GM21825 (cell line): Measurements from ENCODE around the gene NXF1.
A peak's percentile ranks its signal among the peaks of the same experiment; 100 is the strongest.
"Not testable (repeated sequence)": the region's sequence is repeated elsewhere in the genome, so short reads cannot be mapped to it uniquely, and the experiment has no call there.

ENCODE experiments used
- ATAC-seq: cut with Tn5 transposase; IDR thresholded peaks from one replicate; pipeline ENCODE4 v1.9.1; 2021; ENCODE audit warnings: mild to moderate bottlenecking, moderate library complexity; ENCODE audit not compliant: unreplicated experiment

NXF1 gene

DNA sequence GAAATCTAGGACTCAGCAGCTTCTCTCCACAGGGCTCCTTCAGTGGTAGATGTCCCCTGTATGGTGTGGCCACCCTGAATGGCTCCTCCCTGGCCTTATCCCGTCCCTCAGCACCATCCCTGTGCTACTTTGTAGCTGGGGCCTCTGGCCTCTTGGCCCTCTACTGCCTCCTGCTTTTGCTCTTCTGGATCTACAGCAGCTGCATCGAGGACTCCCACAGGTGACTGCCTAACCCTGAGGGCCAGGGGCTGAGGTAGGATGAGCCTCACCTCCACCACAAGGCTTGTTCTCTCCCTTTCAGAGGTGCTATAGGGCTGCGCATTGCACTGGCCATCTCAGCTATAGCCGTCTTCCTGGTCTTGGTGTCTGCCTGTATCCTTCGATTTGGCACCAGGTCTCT lies 16.2 kb downstream of the NXF1 start:
- no peak for ATAC-seq

DNA sequence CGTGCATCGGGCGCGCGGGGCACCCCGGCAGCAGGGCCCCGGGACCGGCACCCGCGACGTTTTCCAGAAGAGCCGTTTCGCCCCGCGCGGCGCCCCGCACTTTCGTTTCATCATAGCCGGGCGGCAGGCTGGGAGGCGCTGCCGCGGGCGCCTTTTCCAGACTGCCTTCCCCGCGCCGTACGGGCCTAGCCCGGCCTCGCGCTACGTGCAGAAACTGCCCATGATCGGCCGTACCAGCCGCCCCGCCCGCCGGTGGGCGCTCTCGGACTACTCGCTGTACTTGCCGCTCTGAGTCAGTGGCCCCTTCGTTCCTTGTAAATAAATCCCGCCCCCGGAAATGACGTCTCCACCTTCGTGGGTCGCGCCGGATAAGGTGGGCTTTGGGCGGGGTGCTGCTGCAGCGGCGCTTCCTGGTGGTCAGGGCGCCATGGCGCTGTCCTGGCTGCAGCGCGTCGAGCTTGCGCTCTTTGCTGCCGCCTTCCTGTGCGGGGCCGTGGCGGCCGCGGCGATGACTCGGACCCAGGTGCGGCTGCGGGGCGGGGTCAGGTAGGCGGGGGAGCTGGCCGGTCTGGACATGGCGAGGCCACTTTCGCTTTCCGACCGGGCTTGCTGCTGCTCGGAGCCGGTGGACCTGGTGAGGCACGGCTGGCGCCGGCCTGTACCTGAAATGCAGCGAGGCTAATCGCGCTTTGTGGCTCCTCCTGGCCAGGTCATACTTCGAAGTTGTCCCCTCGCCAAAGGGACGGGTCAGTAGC lies 18.1 kb downstream of the NXF1 start, which contains the start of gene TMEM179B:
Gene TMEM179B, plus strand, starts transcription at position 398 of the 755 bp plus-strand sequence. Its CDS starts 30 bp downstream, at position 428.
- ATAC-seq: peak; percentile 62

DNA sequence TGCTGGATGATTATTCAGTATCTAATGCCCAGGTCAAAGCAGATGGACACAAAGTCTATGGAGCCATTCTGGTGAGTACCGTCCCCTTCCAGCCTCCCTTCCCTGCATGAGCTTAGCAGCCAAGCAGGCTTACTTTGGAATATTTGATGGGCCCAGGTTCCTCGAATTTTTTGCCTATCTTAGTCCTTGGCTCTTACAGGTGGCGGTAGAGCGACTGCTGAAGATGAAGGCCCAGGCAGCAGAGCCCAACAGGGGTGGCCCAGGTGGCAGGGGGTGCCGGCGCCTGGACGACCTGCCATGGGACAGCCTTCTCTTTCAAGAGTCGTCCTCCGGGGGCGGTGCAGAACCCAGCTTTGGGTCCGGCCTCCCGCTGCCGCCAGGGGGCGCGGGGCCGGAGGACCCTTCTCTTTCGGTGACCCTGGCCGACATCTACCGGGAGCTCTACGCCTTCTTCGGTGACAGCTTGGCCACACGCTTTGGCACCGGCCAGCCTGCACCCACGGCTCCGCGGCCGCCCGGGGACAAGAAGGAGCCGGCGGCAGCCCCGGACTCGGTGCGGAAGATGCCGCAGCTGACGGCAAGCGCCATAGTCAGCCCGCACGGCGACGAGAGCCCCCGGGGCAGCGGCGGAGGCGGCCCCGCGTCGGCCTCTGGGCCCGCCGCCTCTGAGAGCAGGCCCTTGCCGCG lies 18.8 kb downstream of the NXF1 start:
- ATAC-seq: peak; percentile 59

- no peak for ATAC-seq
Measured at GRCh38 chr11:62782753-62783152, 22.5 kb downstream of the NXF1 start.

- no peak for ATAC-seq
Measured at GRCh38 chr11:62778441-62778840, 26.8 kb downstream of the NXF1 start.

GRCh38 chr11:62777389-62777788 lies 27.9 kb downstream of the NXF1 start:
- no peak for ATAC-seq

DNA sequence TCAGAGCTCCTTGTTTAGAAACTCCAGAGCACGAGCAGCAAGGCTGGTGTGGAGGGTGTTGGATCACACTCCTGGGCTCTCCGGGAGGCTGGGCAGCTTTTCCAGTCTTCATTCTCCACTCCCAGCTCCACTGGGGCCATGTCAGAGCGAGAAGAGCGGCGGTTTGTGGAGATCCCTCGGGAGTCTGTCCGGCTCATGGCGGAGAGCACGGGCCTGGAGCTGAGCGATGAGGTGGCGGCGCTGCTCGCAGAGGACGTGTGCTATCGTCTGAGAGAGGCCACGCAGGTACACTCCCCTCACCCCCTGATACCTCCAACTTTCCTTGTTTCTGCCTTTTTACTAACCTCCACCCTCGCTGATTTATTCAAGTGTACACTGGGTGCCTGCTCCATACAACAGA lies 29.6 kb downstream of the NXF1 start:
- no peak for ATAC-seq

- ATAC-seq: no peak
Measured at GRCh38 chr11:62774407-62774806, 30.8 kb downstream of the NXF1 start.

DNA sequence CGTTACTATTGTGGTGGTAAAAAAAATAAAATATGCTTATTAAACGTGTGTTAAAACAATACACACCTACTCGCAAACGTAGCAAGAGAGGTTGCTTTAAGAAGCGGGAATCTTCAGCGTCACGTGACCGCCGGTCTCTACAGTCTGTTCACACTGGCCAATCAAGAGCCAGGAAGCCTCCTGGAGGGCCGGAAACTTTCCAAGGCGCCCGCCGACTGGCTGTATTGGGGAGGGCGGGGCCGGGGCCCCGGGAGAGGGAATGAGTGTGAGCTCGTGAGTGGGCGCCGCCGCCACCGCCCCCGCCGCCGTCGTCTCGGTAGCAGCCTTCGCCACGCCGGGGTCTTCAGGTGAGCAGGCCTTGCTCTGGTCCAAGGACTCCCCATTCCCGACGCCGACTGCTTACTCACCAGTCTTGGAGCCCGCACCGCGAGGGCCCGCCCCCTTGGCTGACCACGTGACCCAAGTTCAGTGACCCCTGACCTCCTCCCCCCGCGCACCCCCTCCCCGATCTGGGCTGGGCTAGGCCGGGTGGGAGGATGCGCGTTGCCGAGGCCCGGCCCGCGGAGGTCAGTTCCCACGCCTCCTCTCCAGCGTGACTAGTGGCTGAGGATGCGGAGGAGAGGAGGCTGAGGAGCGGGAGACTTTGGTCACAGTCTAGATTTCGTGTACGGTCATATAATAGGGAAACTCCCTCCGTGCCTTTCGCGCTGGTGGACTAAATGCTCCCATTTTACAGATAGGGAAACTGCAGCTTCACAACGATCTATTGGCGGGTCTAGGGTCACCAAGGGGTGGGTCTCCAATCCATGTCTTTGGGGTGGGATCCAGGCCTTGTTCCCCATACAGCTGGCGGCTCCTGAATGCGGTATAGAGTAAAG lies 33.9 kb downstream of the NXF1 start, which contains the start of gene TAF6L:
Gene TAF6L, plus strand, starts transcription at position 253 of the 878 bp plus-strand sequence. CDS start 4,388 bp downstream, outside the sequence.
- ATAC-seq: peak; percentile 74

GRCh38 chr11:62770778-62771143 lies 34.5 kb downstream of the NXF1 start:
- peak; percentile 4 for ATAC-seq

DNA sequence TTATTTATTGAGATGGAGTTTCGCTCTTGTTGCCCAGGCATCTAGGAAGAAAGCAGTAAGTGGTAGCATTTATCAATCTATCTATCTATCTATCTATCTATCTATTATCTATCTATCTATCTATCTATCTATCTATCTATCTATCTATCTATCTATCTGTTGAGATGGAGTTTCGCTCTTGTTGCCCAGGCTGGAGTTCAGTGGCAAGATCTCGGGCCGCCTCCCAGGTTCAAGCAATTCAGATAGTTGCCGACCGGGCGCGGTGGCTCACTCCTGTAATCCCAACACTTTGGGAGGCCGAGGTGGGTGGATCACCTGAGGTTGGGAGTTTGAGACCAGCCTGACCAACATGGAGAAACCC lies 44.4 kb downstream of the NXF1 start:
- ATAC-seq: not testable (repeated sequence)

- ATAC-seq: no peak
Measured at GRCh38 chr11:62757846-62758788, 47.1 kb downstream of the NXF1 start.

- ATAC-seq: no peak
Measured at GRCh38 chr11:62755086-62755615, 50.1 kb downstream of the NXF1 start.

GRCh38 chr11:62753736-62754603 lies 51.3 kb downstream of the NXF1 start, which contains the start of gene ZBTB3:
ZBTB3 (minus strand) TSS chr11:62754160; CDS start chr11:62753664, 496 bp downstream.
- ATAC-seq: peak; percentile 89

GRCh38 chr11:62752994-62753735 lies 52.1 kb downstream of the NXF1 start:
- ATAC-seq: no peak

DNA sequence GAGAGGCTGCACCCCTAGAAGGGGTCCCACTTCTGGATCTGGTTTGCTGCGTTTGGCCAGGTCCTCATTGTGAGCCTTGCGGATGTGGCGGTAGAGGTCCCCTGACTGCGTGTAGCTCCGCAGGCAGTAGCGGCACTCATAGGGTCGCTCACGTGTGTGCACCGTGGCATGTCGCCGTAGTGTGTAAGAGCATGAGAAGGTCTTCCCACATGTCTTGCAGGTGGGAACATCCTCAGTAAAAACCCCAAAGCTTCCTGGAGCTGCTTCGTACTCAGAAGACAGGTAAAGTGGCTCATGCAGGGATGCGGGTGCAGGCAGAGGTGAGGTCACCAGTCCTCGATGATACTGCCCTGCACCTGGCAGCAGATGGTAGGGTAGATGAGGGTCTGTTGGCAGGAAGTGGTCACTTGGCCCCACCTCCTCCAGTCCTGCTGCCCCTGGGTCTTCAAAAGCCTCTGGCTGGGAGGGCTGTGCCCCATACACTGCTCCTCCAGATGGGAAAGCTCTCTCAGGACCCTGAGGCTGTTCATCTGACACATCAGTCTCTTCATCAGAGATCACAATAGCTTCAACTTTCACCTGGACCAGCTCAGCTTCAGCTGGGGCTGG lies 53.0 kb downstream of the NXF1 start:
- ATAC-seq: no peak

DNA sequence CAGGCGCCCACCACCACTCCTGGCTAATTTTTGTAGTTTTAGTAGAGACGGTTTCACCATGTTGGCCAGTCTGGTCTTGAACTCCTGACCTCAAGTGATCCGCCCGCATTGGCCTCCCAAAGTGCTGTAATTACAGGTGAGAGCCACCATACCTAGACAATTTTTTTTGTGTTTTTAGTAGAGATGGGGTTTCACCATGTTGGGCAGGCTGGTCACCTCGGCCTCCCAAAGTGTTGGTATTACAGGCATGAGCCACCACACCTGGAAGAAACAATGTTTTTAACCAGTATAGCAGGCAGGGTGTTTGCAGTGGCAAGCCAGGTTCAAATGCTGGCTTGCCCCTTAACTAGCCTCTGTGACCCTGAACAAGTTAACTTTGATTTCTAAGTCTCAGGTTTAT lies 55.3 kb downstream of the NXF1 start:
- ATAC-seq: not testable (repeated sequence)
